HG03175 (cell line): ENCODE results near the gene EPHA3.

Experiments
- ATAC-seq: cut with Tn5 transposase; IDR thresholded peaks from one replicate; pipeline ENCODE4 v1.9.1; 2021; ENCODE audit warnings: mild to moderate bottlenecking, moderate library complexity; ENCODE audit not compliant: unreplicated experiment

Gene EPHA3

DNA sequence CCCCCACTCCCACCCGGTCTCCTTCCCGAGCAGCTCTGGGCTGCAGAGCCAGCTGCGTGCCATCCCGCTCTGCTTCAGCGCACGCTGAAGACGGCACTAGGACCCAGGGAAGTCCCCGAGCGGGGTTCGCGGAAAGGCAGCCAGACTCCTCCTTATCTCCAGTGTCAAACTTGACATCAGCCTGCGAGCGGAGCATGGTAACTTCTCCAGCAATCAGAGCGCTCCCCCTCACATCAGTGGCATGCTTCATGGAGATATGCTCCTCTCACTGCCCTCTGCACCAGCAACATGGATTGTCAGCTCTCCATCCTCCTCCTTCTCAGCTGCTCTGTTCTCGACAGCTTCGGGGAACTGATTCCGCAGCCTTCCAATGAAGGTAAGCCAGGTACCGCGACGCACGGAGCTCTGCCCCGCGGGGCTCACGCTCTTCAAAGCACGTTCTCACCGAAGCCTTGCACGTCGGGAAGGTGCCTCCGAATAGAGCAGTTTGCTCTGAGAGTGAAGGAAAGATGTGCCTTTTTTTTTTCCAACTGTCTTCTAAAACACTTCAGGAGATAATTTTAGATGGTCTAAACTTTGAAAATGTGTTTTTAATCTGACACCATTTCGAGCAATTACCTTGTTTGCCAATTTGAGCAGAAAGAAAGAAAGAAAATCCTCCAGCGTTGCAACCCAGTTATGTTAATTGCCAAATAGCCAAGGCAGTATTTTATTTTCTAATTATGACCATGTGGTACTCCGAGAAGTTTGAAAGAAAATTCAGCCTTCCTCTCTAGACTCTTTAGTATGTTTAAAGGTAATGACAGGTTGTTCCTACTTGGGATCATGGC is at the start of gene EPHA3:
Gene EPHA3, plus strand, starts transcription at position 161 of the 830 bp plus-strand sequence. Its CDS starts 128 bp downstream, at position 289.
- ATAC-seq, result peak; percentile 94

DNA sequence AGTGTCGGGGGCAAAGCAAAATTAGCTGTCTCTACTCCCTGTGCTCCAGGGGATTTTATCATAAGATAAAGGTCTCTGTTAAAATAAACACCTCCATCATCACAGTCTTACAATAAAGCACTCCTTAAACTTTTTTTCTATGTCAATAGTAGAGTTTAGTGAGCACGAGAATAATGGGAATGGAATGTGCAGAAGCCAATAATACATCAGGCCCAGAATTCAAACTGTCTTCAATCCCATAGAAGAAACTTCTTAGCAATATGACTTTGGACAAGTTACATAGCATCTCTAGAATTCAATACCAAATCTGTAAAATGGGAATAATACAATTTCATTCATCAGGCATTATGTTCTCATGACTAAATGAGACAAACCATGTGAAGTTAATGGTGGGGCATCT is 49.0 kb upstream of the EPHA3 start:
- ATAC-seq, result no peak

DNA sequence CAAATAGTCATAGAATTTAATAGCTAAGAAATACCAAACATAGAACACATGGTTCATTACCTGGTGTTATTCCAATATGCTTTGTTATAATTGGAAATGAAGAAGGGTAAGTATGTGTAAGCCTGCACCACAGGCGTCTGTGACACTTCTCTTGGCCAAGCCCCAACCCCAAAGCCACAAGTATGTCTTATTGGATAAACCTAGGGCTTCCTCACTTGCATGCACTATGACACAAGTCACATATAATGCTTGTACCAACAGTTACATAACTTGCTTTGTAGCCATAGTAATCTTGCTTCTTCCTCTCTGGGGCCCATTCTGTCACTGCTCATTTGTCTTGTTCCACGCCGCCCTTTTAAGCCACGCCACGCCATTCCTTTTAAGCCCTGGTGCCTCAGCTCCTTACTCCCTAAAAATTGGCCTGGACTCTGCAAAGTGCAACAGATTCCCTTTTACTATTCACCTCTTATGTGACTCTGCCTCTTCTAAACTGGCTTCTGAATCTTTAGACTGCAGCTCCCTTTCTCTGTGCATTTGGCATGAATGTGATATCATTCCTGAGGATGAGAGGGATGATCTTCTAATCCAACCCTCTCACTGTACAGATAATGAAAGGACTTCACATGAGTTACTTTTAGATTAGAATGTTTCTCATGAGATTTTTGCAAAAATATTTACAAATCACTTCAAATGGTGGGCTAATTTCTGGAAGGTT is 48.1 kb upstream of the EPHA3 start:
- ATAC-seq, result no peak

GRCh38 chr3:89061259-89061658 is 46.2 kb upstream of the EPHA3 start:
- no peak for ATAC-seq

DNA sequence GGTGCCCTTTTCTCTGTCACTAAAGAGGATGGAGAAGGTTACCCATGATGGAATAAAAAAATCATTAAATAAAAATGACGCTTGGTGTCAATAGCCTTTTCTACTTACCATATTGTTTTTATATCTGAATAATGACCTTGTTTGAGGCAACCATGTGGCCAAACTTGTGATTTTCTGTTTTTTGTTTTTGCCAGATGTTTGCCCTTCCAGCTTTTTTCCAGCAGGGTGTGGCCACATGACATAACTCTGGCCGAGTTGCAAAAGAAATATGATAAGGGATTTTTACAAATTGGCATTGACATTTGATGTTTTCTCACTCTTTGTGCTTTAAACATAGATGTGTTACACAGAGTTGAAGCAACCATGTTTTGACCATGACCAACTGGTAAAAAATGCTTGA is 39.7 kb upstream of the EPHA3 start:
- ATAC-seq, result no peak

DNA sequence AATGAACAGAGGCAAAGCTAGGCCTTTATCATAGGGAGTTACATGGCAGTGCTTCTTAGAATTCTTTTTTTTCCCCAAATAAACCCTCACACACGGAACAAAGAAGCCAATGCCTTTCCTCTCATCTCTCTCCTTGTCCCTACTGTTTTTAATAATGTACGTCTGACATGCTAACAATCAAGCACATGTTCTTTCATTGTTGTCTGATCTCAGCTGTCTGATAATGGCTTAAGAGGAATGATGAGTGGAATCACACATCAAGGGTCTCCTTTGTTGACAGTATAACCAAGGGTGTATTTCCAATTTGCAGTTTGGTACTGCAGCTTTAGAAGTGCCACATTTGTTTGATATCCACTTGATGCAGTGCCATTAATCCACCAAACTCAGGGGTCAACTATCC is 34.8 kb upstream of the EPHA3 start:
- no peak for ATAC-seq

GRCh38 chr3:89079944-89080343 is 27.5 kb upstream of the EPHA3 start:
- ATAC-seq, result no peak

GRCh38 chr3:89087851-89088250 is 19.6 kb upstream of the EPHA3 start:
- no peak for ATAC-seq

- ATAC-seq, result no peak
Measured at GRCh38 chr3:89098173-89098572, 9.2 kb upstream of the EPHA3 start.

DNA sequence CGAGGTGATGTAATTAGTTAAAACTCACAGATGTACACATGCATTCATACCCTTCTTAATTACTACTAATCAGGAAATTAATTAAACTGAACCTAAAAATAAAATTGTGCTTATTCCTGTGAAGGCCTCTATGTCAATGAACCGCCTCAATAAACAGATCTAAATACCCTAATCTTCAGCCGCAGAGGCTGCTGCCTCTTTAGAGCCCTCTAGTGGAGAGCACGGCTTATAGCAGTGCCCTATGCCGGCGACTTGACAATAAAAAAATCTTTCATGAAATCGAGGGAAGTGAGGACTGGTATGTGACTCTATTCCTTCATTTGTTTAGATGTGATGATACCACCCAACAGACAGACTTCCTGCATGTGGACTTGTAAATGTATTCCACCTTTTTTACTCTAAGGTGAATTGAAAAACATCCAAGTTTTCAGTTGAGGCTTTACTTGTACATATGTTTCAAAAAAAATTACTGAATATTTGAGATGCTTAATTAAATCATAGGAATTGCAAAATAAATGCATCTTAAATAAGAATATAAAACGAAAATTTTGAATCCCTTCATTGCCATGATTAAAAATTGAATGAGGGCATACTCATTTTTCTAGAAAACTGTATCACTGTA is 8.3 kb upstream of the EPHA3 start:
- peak; percentile 97 for ATAC-seq

DNA sequence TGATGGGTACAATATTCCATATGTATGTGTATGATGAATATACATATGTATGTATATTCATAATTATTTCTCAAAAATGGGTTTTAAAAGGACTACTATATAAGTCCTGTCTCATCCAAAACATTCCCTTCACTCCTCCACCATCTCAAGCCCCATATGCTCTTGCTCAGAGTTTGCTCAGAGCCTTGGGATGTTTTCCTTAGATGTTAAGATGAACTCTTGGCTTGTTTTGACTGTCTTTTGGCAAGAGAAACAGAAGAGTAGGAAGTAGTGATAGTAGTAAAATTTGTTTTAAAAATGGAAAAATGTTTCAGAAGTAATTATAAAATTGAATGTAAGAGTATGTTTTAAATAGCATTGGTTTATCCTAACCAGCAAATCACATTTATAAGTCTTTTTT is 6.2 kb upstream of the EPHA3 start:
- ATAC-seq, result no peak

DNA sequence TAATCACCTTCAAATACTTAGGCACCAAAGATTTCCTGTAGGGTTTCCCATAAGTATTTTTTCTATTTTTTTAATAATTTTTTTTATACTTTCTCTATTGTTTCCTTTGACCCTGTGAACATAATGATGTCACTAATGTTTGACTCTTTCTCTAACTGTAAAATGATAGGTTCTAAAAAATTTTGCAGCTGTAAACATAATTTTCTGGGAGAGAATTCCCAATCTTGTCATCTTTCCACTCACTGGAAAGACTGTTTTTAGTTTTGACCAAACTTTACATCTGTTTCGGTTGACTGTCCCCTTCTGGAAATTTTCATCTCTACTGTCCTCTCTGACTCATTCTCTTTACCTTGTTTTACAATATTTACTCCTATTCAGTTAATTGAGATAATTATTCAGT is 5.5 kb upstream of the EPHA3 start:
- ATAC-seq, result no peak

GRCh38 chr3:89104499-89104898 is 2.9 kb upstream of the EPHA3 start:
- ATAC-seq, result no peak

- ATAC-seq, result no peak
Measured at GRCh38 chr3:89105503-89105902, 1.9 kb upstream of the EPHA3 start.

GRCh38 chr3:89108291-89108550 is 800 bp downstream of the EPHA3 start:
- ATAC-seq, result no peak

DNA sequence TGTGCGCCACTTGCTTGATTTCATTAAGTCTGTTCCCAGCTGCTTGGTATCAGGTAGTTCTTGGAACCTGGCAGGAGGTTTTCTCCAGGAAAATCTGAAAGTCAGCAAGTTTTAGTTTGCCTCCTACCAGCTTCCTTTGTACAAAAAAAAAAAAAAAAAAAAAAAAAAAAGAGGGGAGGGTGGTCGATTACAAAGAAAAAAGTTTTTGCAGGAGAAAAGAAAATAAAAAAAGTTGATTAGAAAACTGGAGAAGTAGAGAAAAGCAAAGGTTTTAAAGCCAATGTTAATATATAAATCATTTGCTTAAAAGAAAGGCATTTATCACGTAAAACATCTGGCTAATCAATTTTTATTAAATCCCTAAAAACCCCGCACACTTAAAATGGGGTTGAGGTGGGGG is 5.9 kb downstream of the EPHA3 start:
- ATAC-seq, result no peak

- peak; percentile 84 for ATAC-seq
Measured at GRCh38 chr3:89113893-89114840, 6.7 kb downstream of the EPHA3 start.

GRCh38 chr3:89114841-89115223 is 7.4 kb downstream of the EPHA3 start:
- no peak for ATAC-seq

DNA sequence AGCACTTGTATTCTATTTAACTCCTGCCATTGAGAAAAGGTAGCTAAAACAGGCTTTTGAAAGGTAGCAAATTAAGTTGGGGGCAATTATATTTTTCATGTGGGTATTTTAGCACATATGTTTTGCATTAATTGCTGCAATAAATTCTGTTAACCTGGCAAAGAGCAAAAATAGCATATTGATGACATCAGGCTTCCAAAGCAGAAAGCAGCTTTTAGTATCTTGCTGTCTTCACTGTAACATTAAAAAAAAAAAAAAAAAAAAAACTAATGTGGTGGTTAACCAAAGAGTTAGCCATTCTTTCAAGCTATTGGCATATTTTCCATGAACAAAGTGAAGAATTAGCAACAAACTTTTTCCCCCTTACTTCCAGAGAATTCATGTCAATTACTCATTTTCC is 9.1 kb downstream of the EPHA3 start:
- no peak for ATAC-seq

GRCh38 chr3:89138048-89138447 is 30.6 kb downstream of the EPHA3 start:
- ATAC-seq, result no peak

DNA sequence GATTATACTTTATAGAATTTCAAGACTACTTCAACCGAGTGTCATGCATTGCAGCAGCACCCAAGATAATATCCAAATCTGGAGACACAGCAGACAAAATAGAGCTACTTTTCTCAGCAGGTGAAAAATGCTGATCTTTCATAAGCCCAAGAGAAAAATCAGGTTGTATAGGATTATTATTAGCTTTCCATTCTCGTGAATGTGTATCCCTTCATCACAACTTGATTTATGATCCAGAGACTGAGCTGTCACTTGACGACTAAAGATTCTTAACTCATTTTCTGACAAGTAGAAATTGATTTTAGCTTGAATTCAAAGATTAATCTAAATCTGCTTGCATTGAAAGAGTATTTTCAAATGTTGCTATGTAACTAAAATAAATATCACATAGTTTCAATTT is 32.4 kb downstream of the EPHA3 start:
- no peak for ATAC-seq
